Heart right ventricle (tissue), 16 donors: ENCODE measurements around the gene C19orf25. TPM values are rescaled to one million over a fixed set of nuclear protein-coding genes. Genes with fewer than 3 reads are reported as not detected.

Experiments used
- ATAC-seq, 8 donors: fragments of 200-7000 bp; cut with Tn5 transposase; one replicate each; pipeline ENCODE4 v1.9.1; 2020; ENCODE audit warnings: mild to moderate bottlenecking in 8 of 8, moderate library complexity in 8 of 8, moderate number of reproducible peaks in 1 of 8
- DNase-seq, 2 donors: peaks; one replicate each; pipeline ENCODE4 v3.0.0-alpha.2; 2020
- H3K27ac ChIP-seq, 10 donors: fragments of 200-600 bp; sonication (generic) in 2 of 10; one replicate each; pipeline versions ENCODE4 v1.5.0 to v1.8.0; 2020 to 2022; ENCODE audit warnings: mild to moderate bottlenecking in 3 of 10
- H3K27me3 ChIP-seq, 7 donors: fragments of 200-600 bp; one replicate each; pipeline ENCODE4 v1.8.0; 2021 to 2022; ENCODE audit warnings: mild to moderate bottlenecking in 2 of 7
- H3K36me3 ChIP-seq, 9 donors: fragments of 200-600 bp; sonication (generic) in 1 of 9; one replicate each; pipeline versions ENCODE4 v1.5.0 to v1.8.0; 2020 to 2022; ENCODE audit warnings: mild to moderate bottlenecking in 2 of 9
- H3K4me1 ChIP-seq, 9 donors: fragments of 200-600 bp; sonication (generic) in 1 of 9; one replicate each; pipeline versions ENCODE4 v1.5.0 to v1.8.0; 2020 to 2022; ENCODE audit warnings: mild to moderate bottlenecking in 4 of 9
- H3K4me3 ChIP-seq, 10 donors: fragments of 200-600 bp; sonication (generic) in 2 of 10; one replicate each; pipeline versions ENCODE4 v1.5.0 to v1.8.0; 2020 to 2022; ENCODE audit warnings: mild to moderate bottlenecking in 7 of 10, moderate library complexity in 2 of 10
- H3K9me3 ChIP-seq, 11 donors: fragments of 200-600 bp in 10 of 11; sonication (generic) in 2 of 11; one replicate each; pipeline versions ENCODE4 v1.5.0 to v1.8.0; 2013 to 2022; ENCODE audit warnings: mild to moderate bottlenecking in 2 of 11, control low read depth in 1 of 11, moderate library complexity in 1 of 11
- CTCF ChIP-seq, 9 donors: fragments of 200-600 bp; sonication (generic) in 2 of 9; IDR thresholded peaks; one replicate each; pipeline versions ENCODE4 v1.5.0 to v1.8.0; 2021 to 2022; ENCODE audit warnings: antibody characterized with exemption in 9 of 9, mild to moderate bottlenecking in 5 of 9, moderate library complexity in 1 of 9
- WGBS, 2 donors: extraction: QIAGEN DNeasy Blood & Tissue Kit; methylation state at CpG; one replicate each; pipeline ENCODE4 v1.1.7; 2013; ENCODE audit warnings: inconsistent platforms in 1 of 2; 5-methylcytosine and 5-hydroxymethylcytosine counted together
- intact Hi-C, 10 donors: fragments of 100-400 bp; cut with DNase I; formaldehyde crosslinking; loops; one replicate each; pipeline versions ENCODE4 v1.11.1 to v1.14.2; 2022
- polyA plus RNA-seq, 2 donors: library from polyadenylated mRNA; stranded (reverse); fragments of 200-250 nt; gene quantifications; one replicate each; pipeline ENCODE4 v1.2.3, GENCODE V29; 2013
- total RNA-seq, 10 donors: library from RNA; stranded (reverse); fragmentation: NEBNext Ultra II Directional in 3 of 10; extraction: Animal tissue kit (Norgen Biotek cat#: 25700) in 3 of 10; gene quantifications; one replicate each; pipeline versions ENCODE4 v1.2.1 to v1.2.4, GENCODE V29; 2021 to 2023
- donor health status: Arrhythmogenic right ventricular cardiomyopathy.
- donor health status: ischemic (EF 13 %, LVEDD 7.1; RV severe dilation, severe dysfunction).
- donor health status: healthy with polysubstance abuse.
- donor health status: DM: no; HTN: yes; CAD: no.
- donor health status: DM: no; HTN: no; CAD: no.
- donor health status: ischemic (EF 25% LVEDD 6.9; RV normal size, moderate dysfunction).
- donor health status: ischemic (EF 25% LVEDD 5.7; RV mildly dilated, moderate dysfunction).
- donor health status: healthy.
- donor health status: DM: yes; HTN: yes; CAD: no.
- donor health status: Ischemic cardiomyopathy.
- donor health status: ischemic (EF 35%, LVEDD 5.7; RV mildly dilated, moderate dysfunction).
- donor health status: nonischemic (EF 11% LVEDD 7.7; RV severe dilation, severe dysfunction).
- donor health status: DM: yes; HTN: yes; CAD: no.
- donor health status: PGD.
- donor health status: ischemic (EF 29% LVEDD 5.4; RV normal size, mild dysfunction).
- donor health status: nonischemic (EF 23%, LVEDD 6.1; RV moderate dilation, normal function).

C19orf25 gene
- total and polyA plus RNA-seq, 12 donors = 12.7 to 29.8 (median 15.4) TPM

GRCh38 chr19:1426736-1427135, 52.3 kb downstream of the C19orf25 start:
- DNase-seq (no peak), ATAC-seq (no peak)
- intact Hi-C loops = no loop called here
- Histone ChIP-seq H3K4me3 (no peak overlapping the region), H3K27me3 (no peaks in the 10 kb centered on the region), H3K4me1 (peaks cover 0 to 40% (median 16%) of the 10 kb centered on the region in 9 donors), H3K9me3 (no peaks in the 10 kb centered on the region), H3K36me3 (peaks cover 3 to 98% (median 57%) of the 10 kb centered on the region in 9 donors), H3K27ac (no peak overlapping the region)
- 60 to 67% methylated on average over 9 of the region's 9 CpGs for WGBS, 2 donors
- no peak for TF ChIP-seq CTCF (IDR thresholded peaks at IDR 0.05)

- DNase-seq (no peak), ATAC-seq (no peak)
- Histone ChIP-seq H3K9me3 (no peaks in the 10 kb centered on the region), H3K4me1 (peaks cover 0 to 40% (median 16%) of the 10 kb centered on the region in 9 donors), H3K27me3 (no peaks in the 10 kb centered on the region), H3K27ac (no peak overlapping the region), H3K36me3 (peaks cover 5 to 98% (median 58%) of the 10 kb centered on the region in 9 donors), H3K4me3 (no peak overlapping the region)
- TF ChIP-seq CTCF (IDR thresholded peaks at IDR 0.05) = no peak
- intact Hi-C loops = no loop called here
- WGBS, 2 donors = 92 to 93% methylated on average over 14 of the region's 14 CpGs
These were observed 53.1 kb downstream of the C19orf25 start for GRCh38 chr19:1425902-1426301.

GRCh38 chr19:1425102-1425837, 53.7 kb downstream of the C19orf25 start:
- peaks cover 0 to 35% (median 12%) of the 10 kb centered on the region in 9 donors for H3K4me1 ChIP-seq
- H3K27ac ChIP-seq = no peak overlapping the region
- no peak overlapping the region for H3K4me3 ChIP-seq
- H3K27me3 ChIP-seq = no peaks in the 10 kb centered on the region
- WGBS, 2 donors = 82 to 83% methylated on average over 33 of the region's 33 CpGs
- intact Hi-C loops = no loop called here
- no peaks in the 10 kb centered on the region for H3K9me3 ChIP-seq
- peaks cover 5 to 98% (median 60%) of the 10 kb centered on the region in 9 donors for H3K36me3 ChIP-seq
- ATAC-seq = no peak
- TF ChIP-seq CTCF (IDR thresholded peaks at IDR 0.05) = no peak
- no peak for DNase-seq

GRCh38 chr19:1424192-1424955, 54.6 kb downstream of the C19orf25 start:
- ATAC-seq (no peak), DNase-seq (no peak)
- Histone ChIP-seq H3K27ac (no peak overlapping the region), H3K27me3 (no peaks in the 10 kb centered on the region), H3K4me1 (peaks cover 0 to 28% (median 8%) of the 10 kb centered on the region in 9 donors), H3K4me3 (no peak overlapping the region), H3K36me3 (peaks cover 5 to 93% (median 61%) of the 10 kb centered on the region in 9 donors), H3K9me3 (no peaks in the 10 kb centered on the region)
- intact Hi-C loops = no loop called here
- no peak for TF ChIP-seq CTCF (IDR thresholded peaks at IDR 0.05)
- WGBS, 2 donors = 89% methylated on average over 32 to 40 of the region's 42 CpGs
